RPMI8226 (cell line): ENCODE results near the gene SSR1.

Experiments used
- DNase-seq: peaks from one replicate; pipeline ENCODE4 v3.0.0-alpha.2; 2015

The SSR1 gene

DNA sequence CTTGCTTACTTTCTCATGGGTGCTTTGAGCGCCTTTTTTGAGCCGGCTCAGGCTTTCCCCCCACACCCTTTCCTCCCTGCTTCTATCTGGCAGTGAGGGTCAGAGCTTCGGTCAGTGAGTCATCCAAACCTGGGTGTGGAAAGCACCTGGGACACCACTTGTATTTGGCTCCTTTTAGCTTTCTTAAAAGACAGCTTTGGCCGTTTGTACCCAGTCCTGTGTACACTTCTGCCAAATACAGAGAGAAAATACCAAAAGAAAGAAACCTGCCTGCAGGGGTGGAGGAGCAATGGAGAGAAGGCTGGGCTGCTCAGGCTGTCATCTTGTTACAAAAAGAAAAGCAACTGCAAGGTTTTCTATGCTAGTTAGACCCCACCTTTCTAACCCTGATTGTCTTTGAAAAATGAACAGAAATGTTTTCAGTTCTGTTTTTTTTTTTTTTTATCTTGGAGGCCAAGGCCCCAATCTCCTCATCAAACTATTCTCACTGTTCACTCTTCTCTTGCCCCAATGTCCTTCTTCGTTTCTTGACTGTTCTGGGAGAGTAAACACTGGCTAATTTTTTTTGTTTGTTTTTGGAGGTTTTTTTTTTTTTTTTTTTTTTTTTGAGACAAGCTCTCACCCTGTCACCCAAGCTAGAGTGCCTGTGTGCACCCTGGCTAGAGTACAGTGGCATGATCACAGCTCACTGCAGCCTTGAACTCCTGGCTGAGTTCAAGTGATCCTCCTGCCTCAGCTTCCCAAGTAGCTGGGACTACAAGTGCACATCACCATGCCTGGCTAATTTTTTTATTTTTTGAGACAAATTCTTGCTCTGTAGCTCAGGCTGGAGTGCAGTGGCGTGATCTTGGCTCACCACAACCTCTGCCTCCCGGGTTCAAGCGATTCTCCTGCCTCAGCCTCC, 76.4 kb downstream of the SSR1 start:
- DNase-seq: peak; percentile 58

DNA sequence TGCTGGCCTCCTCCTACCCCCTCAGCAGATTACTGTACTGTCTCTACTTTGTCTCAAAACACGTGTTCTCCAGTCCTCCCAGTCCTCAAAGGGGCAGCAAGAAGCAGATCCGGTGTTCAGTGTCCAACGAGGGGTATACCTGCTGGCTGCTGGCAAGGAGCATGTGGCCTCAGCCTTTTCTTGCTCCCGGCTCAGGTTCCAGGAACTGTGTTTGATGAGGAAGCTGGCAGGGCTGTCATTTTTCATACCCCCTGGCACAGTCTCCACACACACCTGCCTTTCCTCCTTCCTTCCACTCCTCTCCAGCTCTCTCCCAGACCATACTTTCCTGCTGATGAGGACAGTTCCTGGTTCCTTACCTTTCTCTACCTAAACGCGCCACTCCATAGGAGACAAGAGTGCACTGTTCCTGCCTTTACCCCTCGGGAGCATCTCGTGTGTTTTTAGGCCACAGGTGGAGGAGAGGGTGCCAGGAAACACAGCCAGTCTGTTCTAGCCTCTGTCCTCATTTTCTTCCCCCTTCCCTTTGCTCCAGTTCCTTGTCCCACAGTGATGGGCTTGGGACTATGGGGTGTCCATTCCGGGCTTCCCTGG, 77.2 kb downstream of the SSR1 start:
- no peak for DNase-seq

DNA sequence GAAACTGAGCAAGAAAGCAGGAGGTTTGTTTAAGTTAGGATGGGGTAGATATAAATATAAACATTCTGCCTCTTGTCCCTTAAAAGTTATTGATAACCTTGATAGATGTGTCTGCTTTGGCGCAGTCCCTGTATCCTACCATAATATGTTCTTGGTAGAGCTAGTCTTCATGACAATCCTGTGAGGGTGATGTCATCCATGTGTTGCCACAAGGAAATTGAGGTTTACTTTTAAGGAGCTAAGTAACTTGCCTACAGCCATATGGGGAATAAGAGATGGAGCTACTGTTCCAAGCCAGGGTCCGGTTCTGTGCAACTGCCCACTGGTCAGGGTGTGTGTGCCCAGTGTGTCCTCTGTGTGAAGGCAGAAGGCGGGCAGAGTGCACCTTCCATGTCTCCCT, 78.5 kb downstream of the SSR1 start:
- no peak for DNase-seq

DNA sequence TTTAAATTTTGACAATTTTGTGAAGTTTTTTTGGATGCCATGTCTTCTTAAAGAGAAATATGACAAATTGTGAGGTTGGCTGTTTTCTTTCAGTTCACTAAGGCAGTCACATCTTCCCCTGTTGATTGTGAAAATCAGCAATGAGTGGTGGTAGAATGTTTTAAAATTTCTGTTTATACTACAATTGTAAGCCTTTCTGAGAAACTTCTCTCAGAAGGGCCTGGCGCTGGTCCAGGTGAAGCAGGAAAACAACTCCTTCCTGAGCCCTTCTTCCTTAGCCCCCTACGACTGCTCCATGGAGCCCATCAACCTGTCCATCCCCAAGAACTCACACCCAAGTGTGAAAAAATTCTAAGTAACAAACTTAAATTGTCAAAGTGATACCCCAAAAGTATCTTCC, 80.6 kb downstream of the SSR1 start:
- DNase-seq: no peak

DNA sequence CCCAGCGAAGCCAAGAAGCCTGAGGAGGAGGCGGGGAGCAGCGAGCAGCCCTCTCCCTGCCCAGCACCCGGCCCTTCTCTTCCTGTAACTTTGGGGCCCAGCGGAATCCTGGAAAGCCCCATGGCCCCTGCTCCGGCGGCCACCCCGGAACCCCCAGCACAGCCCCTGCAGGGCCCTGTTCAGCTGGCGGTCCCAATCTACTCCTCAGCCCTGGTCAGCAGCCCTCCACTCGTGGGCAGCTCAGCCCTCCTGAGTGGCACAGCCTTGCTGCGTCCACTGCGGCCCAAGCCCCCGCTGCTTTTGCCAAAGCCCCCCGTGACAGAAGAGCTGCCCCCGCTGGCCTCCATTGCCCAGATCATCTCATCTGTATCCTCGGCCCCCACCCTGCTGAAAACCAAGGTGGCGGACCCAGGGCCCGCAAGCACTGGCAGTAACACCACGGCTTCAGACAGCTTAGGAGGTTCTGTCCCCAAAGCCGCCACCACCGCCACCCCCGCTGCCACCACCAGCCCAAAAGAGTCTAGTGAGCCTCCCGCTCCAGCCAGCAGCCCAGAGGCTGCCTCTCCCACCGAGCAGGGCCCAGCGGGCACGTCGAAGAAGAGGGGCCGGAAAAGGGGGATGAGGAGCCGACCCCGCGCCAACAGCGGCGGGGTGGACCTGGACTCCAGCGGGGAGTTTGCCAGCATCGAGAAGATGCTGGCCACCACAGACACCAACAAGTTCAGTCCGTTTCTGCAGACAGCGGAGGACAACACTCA, 81.9 kb downstream of the SSR1 start:
- no peak for DNase-seq

DNA sequence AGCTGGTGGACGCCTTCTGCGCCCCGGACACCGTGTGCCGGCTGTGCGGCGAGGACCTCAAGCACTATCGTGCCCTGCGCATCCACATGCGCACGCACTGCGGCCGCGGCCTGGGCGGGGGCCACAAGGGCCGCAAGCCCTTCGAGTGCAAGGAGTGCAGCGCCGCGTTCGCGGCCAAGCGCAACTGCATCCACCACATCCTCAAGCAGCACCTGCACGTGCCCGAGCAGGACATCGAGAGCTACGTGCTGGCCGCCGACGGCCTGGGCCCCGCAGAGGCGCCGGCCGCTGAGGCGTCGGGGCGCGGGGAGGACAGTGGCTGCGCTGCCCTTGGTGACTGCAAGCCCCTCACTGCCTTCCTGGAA, 82.7 kb downstream of the SSR1 start:
- no peak for DNase-seq

DNA sequence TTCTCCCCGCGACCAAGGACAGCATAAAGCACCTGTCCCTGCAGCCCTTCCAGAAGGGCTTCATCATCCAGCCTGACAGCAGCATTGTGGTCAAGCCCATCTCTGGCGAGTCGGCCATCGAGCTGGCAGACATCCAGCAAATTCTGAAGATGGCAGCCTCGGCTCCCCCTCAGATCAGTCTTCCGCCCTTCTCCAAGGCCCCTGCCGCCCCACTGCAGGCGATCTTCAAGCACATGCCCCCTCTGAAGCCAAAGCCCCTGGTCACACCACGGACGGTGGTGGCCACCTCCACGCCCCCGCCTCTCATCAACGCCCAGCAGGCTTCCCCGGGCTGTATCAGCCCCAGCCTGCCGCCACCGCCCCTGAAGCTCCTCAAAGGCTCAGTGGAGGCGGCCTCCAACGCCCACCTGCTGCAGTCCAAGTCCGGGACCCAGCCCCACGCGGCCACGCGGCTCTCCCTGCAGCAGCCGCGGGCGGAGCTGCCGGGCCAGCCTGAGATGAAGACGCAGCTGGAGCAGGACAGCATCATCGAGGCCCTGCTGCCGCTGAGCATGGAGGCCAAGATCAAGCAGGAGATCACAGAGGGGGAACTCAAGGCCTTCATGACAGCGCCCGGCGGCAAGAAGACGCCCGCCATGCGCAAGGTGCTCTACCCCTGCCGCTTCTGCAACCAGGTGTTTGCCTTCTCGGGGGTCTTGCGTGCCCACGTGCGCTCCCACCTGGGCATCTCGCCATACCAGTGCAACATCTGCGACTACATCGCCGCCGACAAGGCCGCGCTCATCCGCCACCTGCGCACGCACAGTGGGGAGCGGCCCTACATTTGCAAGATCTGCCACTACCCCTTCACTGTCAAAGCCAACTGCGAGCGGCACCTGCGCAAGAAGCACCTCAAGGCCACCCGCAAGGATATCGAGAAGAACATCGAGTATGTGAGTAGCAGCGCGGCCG, 83.3 kb downstream of the SSR1 start:
- DNase-seq: no peak

DNA sequence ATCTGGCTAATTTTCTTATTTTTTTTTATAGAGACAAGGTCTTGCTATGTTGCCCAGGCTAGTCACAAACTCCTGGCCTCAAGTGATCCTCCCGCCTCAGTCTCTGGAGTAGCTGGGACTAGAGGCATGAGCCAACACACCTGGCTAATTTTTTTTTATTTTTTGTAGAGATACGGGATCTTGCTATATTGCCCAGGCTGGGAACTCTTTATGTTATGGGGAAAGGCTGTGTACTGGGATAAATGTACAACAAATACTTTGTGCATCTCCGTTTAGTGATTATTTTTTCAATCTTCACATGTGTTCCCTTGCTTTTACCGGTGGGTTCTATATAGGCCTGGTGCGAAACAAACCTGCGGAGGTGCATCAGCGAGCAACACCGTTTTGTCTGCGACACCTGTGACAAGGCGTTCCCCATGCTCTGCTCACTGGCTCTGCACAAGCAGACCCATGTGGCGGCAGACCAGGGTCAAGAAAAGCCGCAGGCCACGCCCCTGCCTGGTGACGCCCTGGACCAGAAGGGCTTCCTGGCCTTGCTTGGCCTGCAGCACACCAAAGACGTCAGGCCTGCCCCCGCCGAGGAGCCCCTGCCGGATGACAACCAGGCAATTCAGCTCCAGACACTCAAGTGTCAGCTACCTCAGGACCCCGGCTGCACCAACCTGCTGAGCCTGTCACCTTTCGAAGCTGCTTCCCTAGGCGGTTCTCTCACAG, 84.2 kb downstream of the SSR1 start:
- no peak for DNase-seq

DNA sequence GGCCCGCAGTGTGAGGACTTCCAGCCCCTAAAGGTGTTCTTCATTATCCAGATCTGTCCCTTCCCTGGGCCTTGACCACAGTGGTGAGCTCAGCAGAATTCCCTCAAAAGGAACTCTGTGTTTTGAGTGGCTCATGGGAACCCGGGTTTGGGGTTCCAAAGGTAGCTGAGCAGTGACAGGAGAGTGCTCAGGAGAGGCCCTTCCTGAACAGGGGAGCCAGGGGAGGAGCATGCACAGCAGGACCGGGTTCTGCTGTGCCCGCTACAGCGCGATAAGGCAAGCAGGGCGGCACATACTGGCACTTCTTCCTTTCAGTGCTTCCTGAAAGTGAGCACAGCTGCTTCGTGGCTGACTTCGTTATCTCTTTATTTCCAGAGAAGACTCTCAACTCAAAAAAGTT, 88.3 kb downstream of the SSR1 start:
- no peak for DNase-seq

DNA sequence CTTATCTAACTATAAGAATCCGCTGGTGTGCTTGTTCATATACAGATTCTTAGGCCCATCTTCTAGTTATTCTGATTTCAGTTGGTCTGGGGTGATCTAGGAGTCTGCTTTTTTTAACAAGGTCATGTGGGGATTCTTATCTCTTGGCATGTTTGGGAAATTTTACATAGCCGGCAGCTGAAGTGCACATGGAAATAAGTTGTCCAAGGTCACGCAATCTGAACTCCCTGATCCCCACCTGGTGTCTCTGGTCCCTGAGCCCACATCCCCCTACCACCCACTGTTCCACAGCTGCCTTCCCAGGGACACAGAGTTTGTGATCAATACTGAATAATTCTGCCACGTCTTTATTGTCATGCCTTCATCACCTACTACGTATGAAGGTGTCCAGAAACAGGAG, 90.8 kb downstream of the SSR1 start:
- DNase-seq: no peak

DNA sequence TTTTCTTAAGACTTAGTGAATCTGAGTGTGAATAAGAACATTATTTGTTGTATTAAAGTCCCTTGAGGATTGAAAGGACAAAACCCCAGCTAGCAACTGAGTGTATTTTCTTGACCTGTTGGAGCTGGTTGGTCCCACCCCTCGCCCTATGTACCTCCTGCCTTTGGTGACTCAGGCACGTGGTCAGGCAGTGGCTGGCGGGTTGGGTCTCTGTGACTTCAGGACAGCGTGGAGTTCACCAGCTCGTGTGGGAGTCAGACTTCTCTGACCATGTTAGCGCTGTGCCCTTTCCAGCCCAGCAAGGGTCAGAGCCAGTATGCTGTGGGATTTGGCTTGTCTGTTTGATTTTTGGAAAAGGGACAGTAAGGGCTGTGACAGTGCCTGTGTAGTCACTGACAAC, 93.7 kb downstream of the SSR1 start:
- DNase-seq: no peak

DNA sequence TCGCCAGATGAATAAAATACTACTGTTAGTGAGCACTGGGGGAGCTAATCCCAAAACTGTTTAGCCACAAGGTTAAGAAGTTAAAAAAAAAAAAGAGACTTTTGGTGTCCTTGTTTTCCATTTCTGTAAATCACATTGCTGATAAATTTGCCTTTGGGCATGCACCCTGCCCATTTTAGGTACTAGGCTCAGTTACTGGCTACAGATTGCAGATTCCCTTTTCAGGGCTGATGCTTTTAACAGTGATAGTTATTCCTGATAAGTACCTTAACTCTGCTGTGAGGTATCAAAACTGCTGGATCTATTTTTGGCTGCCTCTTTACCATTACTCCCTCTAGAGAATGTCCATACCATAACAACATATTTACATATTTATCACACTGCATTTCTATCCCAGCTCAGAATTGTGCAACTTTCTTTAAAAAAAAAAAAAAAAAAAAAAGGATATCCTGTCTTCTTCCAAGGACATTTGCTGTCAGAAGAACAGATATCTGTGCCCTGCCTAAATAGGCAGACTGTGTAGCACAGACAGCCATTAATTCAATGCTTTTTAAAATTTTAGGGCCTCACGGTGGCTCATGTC, 94.5 kb downstream of the SSR1 start:
- DNase-seq: no peak
